Prostate gland (tissue), 2 donors: ENCODE data around the gene DLK1. TPM values are rescaled to one million over a fixed set of nuclear protein-coding genes. Genes with fewer than 3 reads are reported as not detected.

Experiments
- DNase-seq: peaks from one replicate; pipeline ENCODE4 v3.0.0-alpha.2; 2019; ENCODE audit warnings: low spot score
- H3K27ac ChIP-seq, 2 donors: fragments of 200-600 bp; sonication (generic); 2 replicates each; pipeline ENCODE4 v1.5.1; 2017 to 2019
- H3K27me3 ChIP-seq: fragments of 200-600 bp; sonication (generic); replicated peaks from 2 replicates; pipeline ENCODE4 v1.5.1; 2019; ENCODE audit not compliant: insufficient read depth
- H3K36me3 ChIP-seq, 2 donors: fragments of 200-600 bp; sonication (generic); 1 replicate in 1 of 2; 2 replicates in 1 of 2; pipeline versions ENCODE4 v1.5.1 to v1.8.1; 2017 to 2019
- H3K4me1 ChIP-seq: fragments of 200-600 bp; sonication (generic); replicated peaks from 2 replicates; pipeline ENCODE4 v1.5.1; 2019
- H3K4me3 ChIP-seq, 2 donors: fragments of 200-600 bp; sonication (generic); 2 replicates each; pipeline ENCODE4 v1.5.1; 2017 to 2019
- H3K9me3 ChIP-seq: fragments of 200-600 bp; sonication (generic); 2 replicates; pipeline ENCODE4 v1.5.1; 2017
- CTCF ChIP-seq, 4 experiments: fragments of 200-600 bp in 2 of 4; fragments of 450-650 bp in 2 of 4; sonication (generic) in 2 of 4; IDR thresholded peaks; 1 replicate in 3 of 4; 2 replicates in 1 of 4; pipeline ENCODE4 v1.5.1; 2016 to 2019; ENCODE audit warnings: antibody characterized with exemption in 4 of 4, mild to moderate bottlenecking in 2 of 4, moderate library complexity in 2 of 4
- POLR2A ChIP-seq: fragments of 450-650 bp; IDR thresholded peaks from one replicate; pipeline ENCODE4 v1.6.1; 2016; ENCODE audit warnings: antibody characterized with exemption, mild to moderate bottlenecking
- POLR2AphosphoS5 ChIP-seq: sonication (generic); formaldehyde crosslinking; IDR thresholded peaks from one replicate; pipeline ENCODE4 v1.6.1; 2017; ENCODE audit warnings: antibody characterized with exemption
- WGBS: methylation state at CpG from one replicate; pipeline ENCODE4 v1.1.5; 2018; 5-methylcytosine and 5-hydroxymethylcytosine counted together
- intact Hi-C: fragments of 100-400 bp; cut with DNase I; formaldehyde crosslinking; loops from one replicate; pipeline ENCODE4 v1.14.2; 2022
- total RNA-seq, 2 donors: library from RNA; depleted of rRNA; stranded (reverse); fragments of >200 nt; gene quantifications; one replicate each; pipeline ENCODE4 v1.1.0, GENCODE V29; 2016

DLK1 gene
- total RNA-seq, 2 donors from 2014 or later: 0.14 to 100.0 TPM

- peak; percentile 76 for TF ChIP-seq POLR2AphosphoS5
- no peak for TF ChIP-seq POLR2A
- TF ChIP-seq CTCF (IDR thresholded peaks at IDR 0.05): no peak
- H3K9me3 ChIP-seq: no peaks in the 10 kb centered on the region
- intact Hi-C loops: loop anchor here (10.0 kb wide), 1 partner anchor 851 kb away; no protein-coding TSS in a partner anchor
- peak; percentile 74 for DNase-seq
- no peak overlapping the region for H3K27ac ChIP-seq
- WGBS: 77% methylated on average over 24 of the region's 24 CpGs
- H3K4me3 ChIP-seq: no peak overlapping the region
- no peaks in the 10 kb centered on the region for H3K36me3 ChIP-seq
- H3K4me1 ChIP-seq: peaks cover 4% of the 10 kb centered on the region
- H3K27me3 ChIP-seq: no peaks in the 10 kb centered on the region
Observed at GRCh38 chr14:100703386-100704220, 23.1 kb upstream of the DLK1 start.

- no peak overlapping the region for H3K4me3 ChIP-seq
- H3K4me1 ChIP-seq: peaks cover 4% of the 10 kb centered on the region
- no peaks in the 10 kb centered on the region for H3K27me3 ChIP-seq
- H3K36me3 ChIP-seq: no peaks in the 10 kb centered on the region
- no peak for DNase-seq
- H3K9me3 ChIP-seq: no peaks in the 10 kb centered on the region
- no peak overlapping the region for H3K27ac ChIP-seq
- intact Hi-C loops: loop anchor here (10.0 kb wide), 1 partner anchor 849 kb away; no protein-coding TSS in a partner anchor
- TF ChIP-seq CTCF (IDR thresholded peaks at IDR 0.05) (no peak), POLR2A (no peak), POLR2AphosphoS5 (no peak)
- whole genome bisulfite sequencing: 78% methylated on average over 13 of the region's 13 CpGs
Observed at GRCh38 chr14:100706200-100706599, 20.5 kb upstream of the DLK1 start.

GRCh38 chr14:100706860-100707259 is 19.8 kb upstream of the DLK1 start:
- intact Hi-C loops: loop anchor here (10.0 kb wide), 1 partner anchor 848 kb away; no protein-coding TSS in a partner anchor
- DNase-seq: no peak

GRCh38 chr14:100708425-100709288 is 18.0 kb upstream of the DLK1 start:
- WGBS: 64% methylated on average over 40 of the region's 40 CpGs
- H3K27ac ChIP-seq: no peak overlapping the region
- H3K36me3 ChIP-seq: no peaks in the 10 kb centered on the region
- H3K4me1 ChIP-seq: peaks cover under 1% of the 10 kb centered on the region
- no peak overlapping the region for H3K4me3 ChIP-seq
- TF ChIP-seq POLR2A: no peak
- TF ChIP-seq CTCF (IDR thresholded peaks at IDR 0.05): peak in 1 of 4 experiments; percentile 23
- TF ChIP-seq POLR2AphosphoS5: no peak
- DNase-seq: no peak
- H3K9me3 ChIP-seq: no peaks in the 10 kb centered on the region
- intact Hi-C loops: loop anchor here (10.0 kb wide), 1 partner anchor 846 kb away; no protein-coding TSS in a partner anchor
- no peaks in the 10 kb centered on the region for H3K27me3 ChIP-seq

More at GRCh38 chr14:100706860-100707259, 19.8 kb upstream of the DLK1 start:
- Histone ChIP-seq H3K36me3 (no peaks in the 10 kb centered on the region), H3K4me3 (no peak overlapping the region), H3K9me3 (no peaks in the 10 kb centered on the region), H3K27me3 (no peaks in the 10 kb centered on the region), H3K4me1 (peaks cover 4% of the 10 kb centered on the region), H3K27ac (no peak overlapping the region)
- TF ChIP-seq POLR2AphosphoS5: no peak
- no peak for TF ChIP-seq CTCF (IDR thresholded peaks at IDR 0.05)
- TF ChIP-seq POLR2A: no peak
- 77% methylated on average over 5 of the region's 5 CpGs for WGBS
